HTR-8/SVneo (cell line): ENCODE measurements around the gene SREBF2.
A peak's percentile ranks its signal among the peaks of the same experiment; 100 is the strongest.
"Not testable (repeated sequence)": the region's sequence is repeated elsewhere in the genome, so short reads cannot be mapped to it uniquely, and the experiment has no call there.

Experiments
- DNase-seq: peaks from one replicate; pipeline ENCODE4 v3.0.0; 2011; ENCODE audit warnings: low spot score, mixed read lengths; ENCODE audit not compliant: insufficient read length
- FAIRE-seq: peaks from 2 replicates; lab custom pipeline; 2011; peaks lifted over from hg19 to GRCh38; lab: Jason Lieb, UNC

SREBF2 gene

GRCh38 chr22:41934284-41935014 lies 101.5 kb downstream of the SREBF2 start:
- DNase-seq (no peak), FAIRE-seq (no peak)

GRCh38 chr22:41935015-41935351 lies 102.1 kb downstream of the SREBF2 start:
- FAIRE-seq, result no peak
- DNase-seq, result no peak

GRCh38 chr22:41935509-41935908 lies 102.6 kb downstream of the SREBF2 start:
- FAIRE-seq (no peak), DNase-seq (no peak)

- FAIRE-seq, result no peak
Measured at GRCh38 chr22:41936894-41937169, 103.9 kb downstream of the SREBF2 start.

GRCh38 chr22:41939981-41940831 lies 107.3 kb downstream of the SREBF2 start:
- FAIRE-seq, result no peak
- no peak for DNase-seq

More at GRCh38 chr22:41936894-41937169, 103.9 kb downstream of the SREBF2 start:
- no peak for DNase-seq

GRCh38 chr22:41940832-41941765 lies 108.2 kb downstream of the SREBF2 start:
- FAIRE-seq (peak; percentile 90), DNase-seq (peak; percentile 75)

GRCh38 chr22:41943661-41944209 lies 110.8 kb downstream of the SREBF2 start:
- DNase-seq (no peak), FAIRE-seq (no peak)

- peak; percentile 49 for FAIRE-seq
- DNase-seq, result peak; percentile 95
Measured at GRCh38 chr22:41946629-41947423, 113.9 kb downstream of the SREBF2 start, which contains the start of gene CENPM. Gene CENPM (minus strand): TSS chr22:41947152. CDS start chr22:41947076, 76 bp downstream.

- no peak for DNase-seq
Measured at GRCh38 chr22:41947424-41948080, 114.6 kb downstream of the SREBF2 start.

GRCh38 chr22:41948142-41948541 lies 115.2 kb downstream of the SREBF2 start:
- DNase-seq (no peak), FAIRE-seq (no peak)

More at GRCh38 chr22:41947424-41948080, 114.6 kb downstream of the SREBF2 start:
- no peak for FAIRE-seq

- FAIRE-seq, DNase-seq: not testable (repeated sequence)
Measured at GRCh38 chr22:41948928-41949296, 116.0 kb downstream of the SREBF2 start.

GRCh38 chr22:41949297-41949965 lies 116.5 kb downstream of the SREBF2 start:
- FAIRE-seq (no peak), DNase-seq (no peak)

- FAIRE-seq, result no peak
- no peak for DNase-seq
Measured at GRCh38 chr22:41951898-41952474, 119.1 kb downstream of the SREBF2 start, which contains the start of gene SMIM45. Gene SMIM45 (plus strand): TSS chr22:41952150.

- FAIRE-seq (no peak), DNase-seq (no peak)
Measured at GRCh38 chr22:41952713-41953112, 119.8 kb downstream of the SREBF2 start.
